Astrocyte (in vitro differentiated cells and primary cell): Measurements from ENCODE around the gene FGGY.

Source experiments
- EZH2 ChIP-seq: IDR thresholded peaks from 2 replicates; pipeline ENCODE4 v1.6.1; 2012; ENCODE audit warnings: mild to moderate bottlenecking, low read length, inconsistent platforms; ENCODE audit not compliant: insufficient read depth
- TF ChIP-seq, protein P1 (sequence below): IDR thresholded peaks from 2 replicates; pipeline ENCODE4 v1.5.1; 2011; ENCODE audit warnings: low read depth, mild to moderate bottlenecking, inconsistent platforms, low read length, moderate library complexity; ENCODE audit not compliant: insufficient read depth

DNA sequence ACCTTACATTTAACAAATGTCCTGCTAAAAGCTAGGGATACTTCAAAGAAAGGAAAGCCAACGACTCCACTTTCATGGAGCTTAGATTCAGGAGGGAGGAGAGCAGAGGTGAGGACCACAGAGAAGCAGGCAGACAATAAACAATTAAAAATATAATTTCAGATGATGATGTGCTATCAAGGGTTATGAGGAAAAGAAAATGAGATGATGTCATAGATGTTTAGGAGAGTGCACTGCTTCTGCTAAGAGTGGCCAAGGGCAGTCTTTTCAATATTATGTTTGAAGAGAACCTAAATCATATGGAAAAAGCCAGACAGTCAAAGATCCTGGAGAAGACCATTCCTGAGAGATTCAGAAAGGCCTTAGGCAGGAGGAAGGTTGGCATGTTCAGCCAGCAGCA, 451.2 kb downstream of the FGGY start:
- TF ChIP-seq, protein P1, sequence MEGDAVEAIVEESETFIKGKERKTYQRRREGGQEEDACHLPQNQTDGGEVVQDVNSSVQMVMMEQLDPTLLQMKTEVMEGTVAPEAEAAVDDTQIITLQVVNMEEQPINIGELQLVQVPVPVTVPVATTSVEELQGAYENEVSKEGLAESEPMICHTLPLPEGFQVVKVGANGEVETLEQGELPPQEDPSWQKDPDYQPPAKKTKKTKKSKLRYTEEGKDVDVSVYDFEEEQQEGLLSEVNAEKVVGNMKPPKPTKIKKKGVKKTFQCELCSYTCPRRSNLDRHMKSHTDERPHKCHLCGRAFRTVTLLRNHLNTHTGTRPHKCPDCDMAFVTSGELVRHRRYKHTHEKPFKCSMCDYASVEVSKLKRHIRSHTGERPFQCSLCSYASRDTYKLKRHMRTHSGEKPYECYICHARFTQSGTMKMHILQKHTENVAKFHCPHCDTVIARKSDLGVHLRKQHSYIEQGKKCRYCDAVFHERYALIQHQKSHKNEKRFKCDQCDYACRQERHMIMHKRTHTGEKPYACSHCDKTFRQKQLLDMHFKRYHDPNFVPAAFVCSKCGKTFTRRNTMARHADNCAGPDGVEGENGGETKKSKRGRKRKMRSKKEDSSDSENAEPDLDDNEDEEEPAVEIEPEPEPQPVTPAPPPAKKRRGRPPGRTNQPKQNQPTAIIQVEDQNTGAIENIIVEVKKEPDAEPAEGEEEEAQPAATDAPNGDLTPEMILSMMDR, result no peak
- no peak for TF ChIP-seq EZH2
